Panc1 (cell line): ENCODE data around the gene IGFBP4. TPM values are rescaled to one million over a fixed set of nuclear protein-coding genes. Genes with fewer than 3 reads are reported as not detected.

Source experiments
- ATAC-seq: fragments of 200-7000 bp; cut with Tn5 transposase; 2 replicates; pipeline ENCODE4 v1.9.1; 2020; ENCODE audit warnings: mild to moderate bottlenecking, moderate library complexity
- BruUV-seq: library from RNA; stranded (reverse); fragments of 400-500 nt; replicated peaks from 2 replicates; lab custom pipeline; 2021; lab: Mats Ljungman, UMichigan
- CTCF ChIA-PET: fragments of 300-600 bp; sonication (Branson Sonifier 250); formaldehyde crosslinking; loops from one replicate; lab custom pipeline; 2022; ENCODE audit warnings: antibody characterized with exemption; lab: Charles Lee
- POLR2A ChIA-PET: fragments of 300-600 bp; sonication (Branson Sonifier 250); formaldehyde crosslinking; loops from one replicate; lab custom pipeline; 2022; ENCODE audit warnings: antibody characterized with exemption; lab: Charles Lee
- DNase-seq: peaks from one replicate; pipeline ENCODE4 v3.0.0-alpha.2; 2010; ENCODE audit warnings: low read depth, low spot score
- H3K27ac ChIP-seq: 2 replicates; pipeline ENCODE4 v1.5.1; 2011; ENCODE audit warnings: mild to moderate bottlenecking, low read length, inconsistent platforms
- H3K27me3 ChIP-seq: fragments of 200-500 bp; sonication (Bioruptor generic); 2 replicates; pipeline ENCODE4 v1.6.0; 2014; ENCODE audit warnings: low read length, inconsistent platforms; ENCODE audit not compliant: control insufficient read depth, insufficient read depth
- H3K36me3 ChIP-seq: fragments of 200-500 bp; sonication (Bioruptor generic); 2 replicates; pipeline ENCODE4 v1.5.1; 2014; ENCODE audit warnings: inconsistent platforms, mild to moderate bottlenecking, low read length, moderate library complexity; ENCODE audit not compliant: control insufficient read depth, insufficient read depth
- H3K4me1 ChIP-seq: 2 replicates; pipeline ENCODE4 v1.5.1; 2011; ENCODE audit warnings: inconsistent platforms, mild to moderate bottlenecking, low read length, moderate library complexity; ENCODE audit not compliant: control insufficient read depth, insufficient read depth
- H3K4me3 ChIP-seq, 2 experiments: 2 replicates each; pipeline ENCODE4 v1.5.1; 2011 to 2012; ENCODE audit warnings: low read depth in 2 of 2, low read length in 2 of 2, mild to moderate bottlenecking in 2 of 2, inconsistent platforms in 1 of 2, moderate library complexity in 1 of 2
- H3K9me3 ChIP-seq: fragments of 200-500 bp; sonication (Bioruptor generic); 2 replicates; pipeline ENCODE4 v1.5.1; 2014; ENCODE audit warnings: low read depth, mild to moderate bottlenecking, inconsistent platforms, low read length, moderate library complexity; ENCODE audit not compliant: control insufficient read depth, insufficient read depth
- POLR2AphosphoS5 ChIP-seq: IDR thresholded peaks from 2 replicates; pipeline ENCODE4 v1.6.1; 2012; ENCODE audit warnings: mild to moderate bottlenecking, low read depth, low read length, moderate library complexity
- SIN3A ChIP-seq: IDR thresholded peaks from 2 replicates; pipeline ENCODE4 v1.6.1; 2012; ENCODE audit warnings: low read depth, mild to moderate bottlenecking, low read length, moderate library complexity, borderline replicate concordance; ENCODE audit not compliant: insufficient read depth
- TCF7L2 ChIP-seq: IDR thresholded peaks from 2 replicates; pipeline ENCODE4 v1.6.1; 2011; ENCODE audit warnings: mild to moderate bottlenecking, low read depth, low read length, inconsistent platforms
- in situ Hi-C: cut with HindIII; loops from 2 replicates; pipeline ENCODE4 v1.10.0; 2016; ENCODE audit warnings: low sequenced_read_pairs, low pct_unique_long_range_greater_than_20kb
- intact Hi-C: fragments of 100-400 bp; cut with micrococcal nuclease; formaldehyde crosslinking; loops from one replicate; pipeline ENCODE4 v1.10.0; 2022; ENCODE audit not compliant: unreplicated experiment
- total RNA-seq: library from RNA; stranded (reverse); gene quantifications from one replicate; pipeline ENCODE4 v1.2.1, GENCODE V29; 2021; ENCODE audit not compliant: unreplicated experiment
- TF ChIP-seq, protein P1 (sequence below), 2 experiments: IDR thresholded peaks; 2 replicates each; pipeline ENCODE4 v1.6.1; 2011 to 2012; ENCODE audit warnings: low read depth in 2 of 2, control low read depth in 1 of 2, low read length in 1 of 2, mild to moderate bottlenecking in 1 of 2, moderate library complexity in 1 of 2; ENCODE audit not compliant: insufficient read depth in 1 of 2
- TF ChIP-seq, protein P2 (sequence below): fragments of 450-650 bp; IDR thresholded peaks from 2 replicates; pipeline ENCODE4 v1.5.1; 2017; ENCODE audit warnings: mild to moderate bottlenecking

The IGFBP4 gene
- total RNA-seq, 1 experiment from 2014 or later: 27.1 TPM

DNA sequence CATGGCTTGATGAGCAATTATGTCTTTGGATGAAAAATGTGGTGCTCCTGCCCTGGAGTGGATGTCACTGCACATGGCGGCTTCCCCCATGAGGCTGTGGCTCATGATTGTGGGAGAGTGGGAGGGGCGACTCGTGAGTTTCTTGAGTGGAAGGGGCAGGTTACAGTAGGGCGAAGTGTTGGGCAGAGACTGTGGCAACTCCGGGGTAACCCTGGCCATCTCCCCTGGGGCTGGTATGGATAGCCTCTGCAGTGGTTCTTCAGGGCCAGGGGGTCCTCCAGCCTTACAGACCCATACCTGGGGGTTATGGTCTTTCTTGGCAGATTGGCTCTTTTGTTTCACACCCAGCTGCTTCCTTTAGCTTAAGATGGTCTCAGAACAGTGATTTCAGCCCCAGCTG is 59.5 kb downstream of the IGFBP4 start:
- Histone ChIP-seq H3K27me3 (no peaks in the 10 kb centered on the region), H3K27ac (no peak overlapping the region), H3K9me3 (no peaks in the 10 kb centered on the region), H3K4me3 (no peak overlapping the region), H3K36me3 (no peaks in the 10 kb centered on the region; the same call in 1 of the 2 replicates), H3K4me1 (peaks cover 10% of the 10 kb centered on the region)
- DNase-seq (no peak), ATAC-seq (no peak)
- BruUV-seq: no TSS peak
- in situ Hi-C loops (no loop called here), intact Hi-C loops (no loop called here)
- no peak for TF ChIP-seq SIN3A
- TF ChIP-seq, protein P1, sequence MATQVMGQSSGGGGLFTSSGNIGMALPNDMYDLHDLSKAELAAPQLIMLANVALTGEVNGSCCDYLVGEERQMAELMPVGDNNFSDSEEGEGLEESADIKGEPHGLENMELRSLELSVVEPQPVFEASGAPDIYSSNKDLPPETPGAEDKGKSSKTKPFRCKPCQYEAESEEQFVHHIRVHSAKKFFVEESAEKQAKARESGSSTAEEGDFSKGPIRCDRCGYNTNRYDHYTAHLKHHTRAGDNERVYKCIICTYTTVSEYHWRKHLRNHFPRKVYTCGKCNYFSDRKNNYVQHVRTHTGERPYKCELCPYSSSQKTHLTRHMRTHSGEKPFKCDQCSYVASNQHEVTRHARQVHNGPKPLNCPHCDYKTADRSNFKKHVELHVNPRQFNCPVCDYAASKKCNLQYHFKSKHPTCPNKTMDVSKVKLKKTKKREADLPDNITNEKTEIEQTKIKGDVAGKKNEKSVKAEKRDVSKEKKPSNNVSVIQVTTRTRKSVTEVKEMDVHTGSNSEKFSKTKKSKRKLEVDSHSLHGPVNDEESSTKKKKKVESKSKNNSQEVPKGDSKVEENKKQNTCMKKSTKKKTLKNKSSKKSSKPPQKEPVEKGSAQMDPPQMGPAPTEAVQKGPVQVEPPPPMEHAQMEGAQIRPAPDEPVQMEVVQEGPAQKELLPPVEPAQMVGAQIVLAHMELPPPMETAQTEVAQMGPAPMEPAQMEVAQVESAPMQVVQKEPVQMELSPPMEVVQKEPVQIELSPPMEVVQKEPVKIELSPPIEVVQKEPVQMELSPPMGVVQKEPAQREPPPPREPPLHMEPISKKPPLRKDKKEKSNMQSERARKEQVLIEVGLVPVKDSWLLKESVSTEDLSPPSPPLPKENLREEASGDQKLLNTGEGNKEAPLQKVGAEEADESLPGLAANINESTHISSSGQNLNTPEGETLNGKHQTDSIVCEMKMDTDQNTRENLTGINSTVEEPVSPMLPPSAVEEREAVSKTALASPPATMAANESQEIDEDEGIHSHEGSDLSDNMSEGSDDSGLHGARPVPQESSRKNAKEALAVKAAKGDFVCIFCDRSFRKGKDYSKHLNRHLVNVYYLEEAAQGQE (IDR thresholded peaks at IDR 0.05; ENCODE audit: insufficient read depth in 1 of 2, low read depth in 2 of 2, low read length in 1 of 2): no peak
- no peak for TF ChIP-seq POLR2AphosphoS5
- TF ChIP-seq, protein P2, sequence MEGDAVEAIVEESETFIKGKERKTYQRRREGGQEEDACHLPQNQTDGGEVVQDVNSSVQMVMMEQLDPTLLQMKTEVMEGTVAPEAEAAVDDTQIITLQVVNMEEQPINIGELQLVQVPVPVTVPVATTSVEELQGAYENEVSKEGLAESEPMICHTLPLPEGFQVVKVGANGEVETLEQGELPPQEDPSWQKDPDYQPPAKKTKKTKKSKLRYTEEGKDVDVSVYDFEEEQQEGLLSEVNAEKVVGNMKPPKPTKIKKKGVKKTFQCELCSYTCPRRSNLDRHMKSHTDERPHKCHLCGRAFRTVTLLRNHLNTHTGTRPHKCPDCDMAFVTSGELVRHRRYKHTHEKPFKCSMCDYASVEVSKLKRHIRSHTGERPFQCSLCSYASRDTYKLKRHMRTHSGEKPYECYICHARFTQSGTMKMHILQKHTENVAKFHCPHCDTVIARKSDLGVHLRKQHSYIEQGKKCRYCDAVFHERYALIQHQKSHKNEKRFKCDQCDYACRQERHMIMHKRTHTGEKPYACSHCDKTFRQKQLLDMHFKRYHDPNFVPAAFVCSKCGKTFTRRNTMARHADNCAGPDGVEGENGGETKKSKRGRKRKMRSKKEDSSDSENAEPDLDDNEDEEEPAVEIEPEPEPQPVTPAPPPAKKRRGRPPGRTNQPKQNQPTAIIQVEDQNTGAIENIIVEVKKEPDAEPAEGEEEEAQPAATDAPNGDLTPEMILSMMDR: no peak
- TF ChIP-seq TCF7L2: no peak
- ChIA-PET POLR2A (no interaction called here), CTCF (no interaction called here)

DNA sequence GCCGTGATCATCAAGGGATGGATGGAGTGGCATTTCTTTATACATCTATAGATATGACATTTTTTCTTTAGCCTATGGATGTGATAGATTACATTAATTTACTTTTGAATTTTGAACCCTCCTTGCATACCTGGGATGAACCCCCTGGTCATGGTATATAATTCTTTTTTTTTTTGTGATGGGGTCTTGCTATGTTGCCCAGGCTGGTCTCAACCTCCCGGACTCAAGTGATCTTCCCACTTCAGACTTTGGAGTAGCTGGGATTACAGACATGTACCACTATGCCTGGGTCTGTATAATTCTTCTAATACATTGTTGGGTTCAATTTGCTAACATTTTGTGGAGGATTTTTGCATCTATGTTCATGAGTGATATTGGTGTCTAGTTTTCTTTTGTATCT is 59.9 kb downstream of the IGFBP4 start:
- POLR2A ChIA-PET: no interaction called here
- Histone ChIP-seq H3K36me3 (no peaks in the 10 kb centered on the region; the same call in 1 of the 2 replicates), H3K27ac (no peak overlapping the region), H3K27me3 (no peaks in the 10 kb centered on the region), H3K4me3 (no peak overlapping the region), H3K9me3 (no peaks in the 10 kb centered on the region), H3K4me1 (peaks cover 6% of the 10 kb centered on the region)
- intact Hi-C loops (no loop called here), in situ Hi-C loops (no loop called here)
- CTCF ChIA-PET: no interaction called here
- DNase-seq (no peak), ATAC-seq (no peak)
- no TSS peak for BruUV-seq
- TF ChIP-seq SIN3A: no peak
- TF ChIP-seq, protein P2: no peak
- TF ChIP-seq, protein P1 (IDR thresholded peaks at IDR 0.05; ENCODE audit: insufficient read depth in 1 of 2, low read depth in 2 of 2, low read length in 1 of 2): no peak
- TF ChIP-seq POLR2AphosphoS5: no peak
- no peak for TF ChIP-seq TCF7L2
